Calu3 (cell line): ENCODE data around the gene EXOC3L1. TPM values are rescaled to one million over a fixed set of nuclear protein-coding genes. Genes with fewer than 3 reads are reported as not detected.

Experiments used
- BruUV-seq: library from RNA; stranded (reverse); fragments of 400-500 nt; replicated peaks from 2 replicates; lab custom pipeline; 2021; lab: Mats Ljungman, UMichigan
- CTCF ChIA-PET: fragments of 300-600 bp; sonication (Branson Sonifier 250); formaldehyde crosslinking; loops from one replicate; lab custom pipeline; 2022; ENCODE audit warnings: antibody characterized with exemption; lab: Charles Lee
- DNase-seq: peaks from one replicate; pipeline ENCODE4 v3.0.0; 2022
- H3K27ac Mint-ChIP-seq: one replicate; pipeline ENCODE4 v1.8.0; 2022; ENCODE audit warnings: mixed read lengths; ENCODE audit not compliant: unreplicated experiment
- H3K27me3 Mint-ChIP-seq: one replicate; pipeline ENCODE4 v1.8.0; 2022; ENCODE audit warnings: mixed read lengths; ENCODE audit not compliant: unreplicated experiment
- H3K36me3 Mint-ChIP-seq: one replicate; pipeline ENCODE4 v1.8.0; 2022; ENCODE audit warnings: mild to moderate bottlenecking, moderate library complexity, mixed read lengths; ENCODE audit not compliant: insufficient read depth, unreplicated experiment
- H3K4me1 Mint-ChIP-seq: one replicate; pipeline ENCODE4 v1.8.0; 2022; ENCODE audit warnings: mild to moderate bottlenecking, low read depth, mixed read lengths; ENCODE audit not compliant: unreplicated experiment
- H3K4me3 Mint-ChIP-seq: one replicate; pipeline ENCODE4 v1.8.0; 2022; ENCODE audit warnings: mild to moderate bottlenecking, low read depth, moderate library complexity, mixed read lengths; ENCODE audit not compliant: unreplicated experiment
- H3K9me3 Mint-ChIP-seq: one replicate; pipeline ENCODE4 v1.8.0; 2022; ENCODE audit warnings: low read depth, mixed read lengths; ENCODE audit not compliant: unreplicated experiment
- intact Hi-C: fragments of 100-400 bp; cut with micrococcal nuclease; formaldehyde crosslinking; loops from one replicate; pipeline ENCODE4 v1.10.0; 2022; ENCODE audit not compliant: unreplicated experiment
- total RNA-seq: library from RNA; stranded (reverse); gene quantifications from 2 replicates; pipeline ENCODE4 v1.2.3, GENCODE V29; 2022
- TF ChIP-seq, protein P1 (sequence below): fragments of 200-600 bp; IDR thresholded peaks from one replicate; pipeline ENCODE4 v1.8.0; 2022; ENCODE audit warnings: antibody characterized with exemption; ENCODE audit not compliant: unreplicated experiment

Gene EXOC3L1
- total RNA-seq, 1 experiment from 2014 or later = 0.31 TPM

DNA sequence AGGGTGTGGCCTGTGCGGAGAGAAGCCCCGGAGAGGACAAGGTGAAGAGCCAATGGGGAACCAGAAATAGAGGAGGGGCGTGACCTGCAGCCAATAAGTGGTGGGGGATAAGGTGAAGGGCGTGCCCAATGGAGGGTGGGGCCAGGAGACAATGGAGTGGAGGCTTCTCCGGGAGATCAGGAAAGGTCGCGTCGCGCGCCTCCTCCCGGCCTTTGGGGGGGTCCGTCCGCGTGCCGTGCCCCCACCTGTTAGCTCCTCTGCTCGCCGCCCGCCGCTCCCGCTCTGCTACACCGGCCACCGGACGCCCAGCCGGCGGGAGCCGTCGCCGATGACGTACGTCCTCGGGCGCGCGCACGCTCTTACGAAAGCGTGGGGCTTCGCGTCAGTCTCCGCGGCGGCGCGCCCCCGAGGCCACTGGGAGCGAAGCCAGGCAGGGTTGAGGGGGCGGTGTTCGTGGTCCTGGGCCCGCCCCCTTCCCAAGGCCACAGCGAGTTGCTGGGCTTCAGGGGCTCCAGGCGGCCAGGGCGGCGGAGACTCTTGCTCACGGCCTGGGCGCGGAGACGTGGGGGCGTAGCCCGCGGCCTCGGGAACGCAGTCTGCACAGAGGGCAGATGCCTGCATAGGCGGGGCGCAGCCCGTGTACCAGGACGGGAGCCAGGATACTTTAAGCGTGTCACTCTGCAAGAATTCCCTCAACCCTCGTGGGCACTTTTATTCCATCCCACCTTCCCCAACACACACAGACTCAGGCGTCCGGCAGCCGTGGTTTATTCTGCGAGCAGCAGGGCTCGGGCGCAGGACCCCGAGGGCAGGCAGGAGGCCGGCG, 6.1 kb downstream of the EXOC3L1 start, which contains the start of gene MATCAP1:
MATCAP1 (minus strand) TSS at position 337 of the 826 bp plus-strand sequence. CDS start 3,353 bp downstream, outside the sequence.
- CTCF ChIA-PET = interaction anchor here (0.5 to 2.3 kb wide), 4 partner anchors 10 to 213 kb away, joined by 3 to 23 read pairs (median 6); no protein-coding TSS in a partner anchor
- no peaks in the 10 kb centered on the region for H3K9me3 Mint-ChIP-seq
- TF ChIP-seq, protein P1, sequence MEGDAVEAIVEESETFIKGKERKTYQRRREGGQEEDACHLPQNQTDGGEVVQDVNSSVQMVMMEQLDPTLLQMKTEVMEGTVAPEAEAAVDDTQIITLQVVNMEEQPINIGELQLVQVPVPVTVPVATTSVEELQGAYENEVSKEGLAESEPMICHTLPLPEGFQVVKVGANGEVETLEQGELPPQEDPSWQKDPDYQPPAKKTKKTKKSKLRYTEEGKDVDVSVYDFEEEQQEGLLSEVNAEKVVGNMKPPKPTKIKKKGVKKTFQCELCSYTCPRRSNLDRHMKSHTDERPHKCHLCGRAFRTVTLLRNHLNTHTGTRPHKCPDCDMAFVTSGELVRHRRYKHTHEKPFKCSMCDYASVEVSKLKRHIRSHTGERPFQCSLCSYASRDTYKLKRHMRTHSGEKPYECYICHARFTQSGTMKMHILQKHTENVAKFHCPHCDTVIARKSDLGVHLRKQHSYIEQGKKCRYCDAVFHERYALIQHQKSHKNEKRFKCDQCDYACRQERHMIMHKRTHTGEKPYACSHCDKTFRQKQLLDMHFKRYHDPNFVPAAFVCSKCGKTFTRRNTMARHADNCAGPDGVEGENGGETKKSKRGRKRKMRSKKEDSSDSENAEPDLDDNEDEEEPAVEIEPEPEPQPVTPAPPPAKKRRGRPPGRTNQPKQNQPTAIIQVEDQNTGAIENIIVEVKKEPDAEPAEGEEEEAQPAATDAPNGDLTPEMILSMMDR = no peak
- peaks cover 14% of the 10 kb centered on the region for H3K4me1 Mint-ChIP-seq
- peak; percentile 97 for DNase-seq
- intact Hi-C loops = no loop called here
- H3K4me3 Mint-ChIP-seq = no peak within 1 kb of the TSS
- BruUV-seq = TSS peak; percentile 71
- H3K27me3 Mint-ChIP-seq = peaks cover 12% of the 10 kb centered on the region
- H3K27ac Mint-ChIP-seq = no peak within 1 kb of the TSS
- no peaks in the 10 kb centered on the region for H3K36me3 Mint-ChIP-seq

DNA sequence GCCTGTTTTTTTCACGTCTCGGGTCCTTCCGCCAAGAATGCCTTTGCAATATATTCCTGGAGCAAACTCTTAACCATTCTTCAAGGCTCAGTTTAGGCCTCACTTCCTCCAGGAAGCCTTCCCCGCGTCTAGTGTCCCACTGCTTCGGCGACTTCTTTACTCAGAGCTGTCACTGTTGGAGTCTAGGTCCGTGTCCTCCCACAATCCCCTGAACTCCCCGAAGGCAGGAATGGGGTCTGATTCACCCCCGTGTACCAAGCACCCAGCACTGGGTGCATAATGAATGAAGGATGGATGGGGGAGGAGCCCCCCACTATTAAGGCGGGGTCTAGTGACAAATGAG, 6.7 kb downstream of the EXOC3L1 start:
- intact Hi-C loops = no loop called here
- TF ChIP-seq, protein P1 = no peak
- Mint-ChIP-seq H3K36me3 (peaks cover under 1% of the 10 kb centered on the region), H3K27me3 (peaks cover 12% of the 10 kb centered on the region), H3K4me3 (no peak overlapping the region), H3K4me1 (peaks cover 18% of the 10 kb centered on the region), H3K27ac (no peak overlapping the region), H3K9me3 (no peaks in the 10 kb centered on the region)
- CTCF ChIA-PET = no interaction called here
- no TSS peak for BruUV-seq
- DNase-seq = no peak

DNA sequence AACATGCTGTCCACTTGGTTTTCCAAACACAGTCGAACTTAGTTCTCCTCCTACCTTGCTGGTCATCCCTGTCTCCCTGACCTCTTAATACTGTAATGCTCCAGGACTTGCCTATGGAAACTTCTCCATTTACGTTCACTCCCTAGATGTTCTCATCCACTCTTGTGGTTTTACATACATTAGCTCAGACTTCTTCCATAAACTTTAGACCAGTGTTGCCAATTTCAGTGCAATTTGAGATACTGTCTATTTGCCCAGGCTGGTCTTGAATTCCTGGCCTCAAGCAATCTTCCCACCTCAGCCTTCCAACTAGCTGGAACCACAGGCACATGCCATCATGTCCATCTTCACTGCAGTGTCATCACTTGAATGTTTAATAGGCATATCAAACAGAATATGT, 7.6 kb downstream of the EXOC3L1 start:
- Mint-ChIP-seq H3K4me1 (peaks cover 26% of the 10 kb centered on the region), H3K9me3 (no peaks in the 10 kb centered on the region), H3K27ac (no peak overlapping the region), H3K4me3 (no peak overlapping the region), H3K36me3 (peaks cover 10% of the 10 kb centered on the region), H3K27me3 (peaks cover 12% of the 10 kb centered on the region)
- CTCF ChIA-PET = no interaction called here
- no peak for DNase-seq
- TSS peak; percentile 51 for BruUV-seq
- intact Hi-C loops = no loop called here
- TF ChIP-seq, protein P1 = no peak

DNA sequence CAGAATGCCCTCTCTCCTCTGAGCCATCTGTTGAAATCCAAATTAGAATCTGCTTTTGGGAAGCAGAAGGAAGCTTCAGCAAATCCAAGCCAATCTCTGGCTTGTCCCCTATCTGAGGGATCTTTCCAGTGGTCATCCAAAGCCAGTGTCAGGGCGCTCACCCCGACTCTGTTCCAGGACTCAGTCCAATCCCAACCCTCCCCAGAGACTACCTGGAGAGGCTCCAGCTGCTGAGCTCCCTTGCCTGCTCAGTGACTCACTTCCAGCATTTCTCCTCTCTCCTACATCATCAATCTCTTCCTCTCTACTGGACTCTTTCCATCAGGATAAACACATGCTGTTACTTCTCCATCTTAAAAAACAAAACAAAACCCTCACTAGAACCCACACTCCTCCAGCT, 8.6 kb downstream of the EXOC3L1 start:
- peaks cover 30% of the 10 kb centered on the region for H3K4me1 Mint-ChIP-seq
- H3K9me3 Mint-ChIP-seq = no peaks in the 10 kb centered on the region
- CTCF ChIA-PET = interaction anchor here (0.6 kb wide), 1 partner anchor 396 kb away, joined by 4 read pairs; no protein-coding TSS in a partner anchor
- intact Hi-C loops = no loop called here
- no peak for DNase-seq
- no TSS peak for BruUV-seq
- peaks cover 12% of the 10 kb centered on the region for H3K27me3 Mint-ChIP-seq
- H3K4me3 Mint-ChIP-seq = no peak overlapping the region
- H3K36me3 Mint-ChIP-seq = peaks cover 18% of the 10 kb centered on the region
- H3K27ac Mint-ChIP-seq = no peak overlapping the region
- TF ChIP-seq, protein P1 = no peak
